Measurements from ENCODE around the gene WDR5. TPM values are rescaled to one million over a fixed set of nuclear protein-coding genes. Genes with fewer than 3 reads are reported as not detected.

The WDR5 gene
- total and polyA plus RNA-seq, 9 of the 15 experiments (the other 6 are each of a cell fraction or from before 2014, with no cell fraction given) = 3.0 to 56.8 (median 38.6) TPM

GRCh38 chr9:134187891-134188385 is 52.1 kb downstream of the WDR5 start:
- BruUV-seq (replicated peaks) = no TSS peak
- Histone ChIP-seq H3K4me1 (replicated peaks in 1 of 2; ENCODE audit: control insufficient read depth in 2 of 2, insufficient read depth in 2 of 2, low read length in 2 of 2) (peaks cover 4 to 29% of the 10 kb centered on the region in 2 experiments; a peak in 3 of 5 replicates), H3K27me3 (ENCODE audit: control insufficient read depth in 2 of 2, insufficient read depth in 2 of 2, low read length in 2 of 2) (peaks cover 5 to 43% of the 10 kb centered on the region in 2 experiments; a peak in 4 of 5 replicates), H3K4me2 (ENCODE audit: insufficient read depth, low read length) (no peak overlapping the region), H4K20me1 (replicated peaks; ENCODE audit: control insufficient read depth, insufficient read depth, low read length) (no peaks in the 10 kb centered on the region; the same call in 1 of the 2 replicates), H3K36me3 (ENCODE audit: control insufficient read depth, insufficient read depth, low read length) (no peaks in the 10 kb centered on the region), H3K4me3 (no peak overlapping the region), H3K9ac (ENCODE audit: insufficient read depth in 1 of 2, low read depth in 2 of 2, low read length in 2 of 2) (no peak overlapping the region; a peak in 1 of 4 replicates), H3K9me3 (replicated peaks; ENCODE audit: control insufficient read depth, insufficient read depth, low read depth, low read length) (no peaks in the 10 kb centered on the region), H3K9me1 (ENCODE audit: control insufficient read depth, insufficient read depth, low read length) (no peaks in the 10 kb centered on the region), H2AFZ (ENCODE audit: low read depth, low read length) (no peak overlapping the region), H3K79me2 (ENCODE audit: control insufficient read depth, insufficient read depth, low read length) (no peaks in the 10 kb centered on the region), H3K27ac (ENCODE audit: extremely low read depth, low read depth, low read length) (no peak overlapping the region)
- ATAC-seq (no peak), FAIRE-seq (no peak), DNase-seq (ENCODE audit: extremely low read depth in 1 of 4, low spot score in 3 of 4) (no peak)
- in situ Hi-C loops (cut with MboI) = no loop called here
- TF ChIP-seq ZNF165 (CRISPR knock-in tag; IDR thresholded peaks at IDR 0.05; ENCODE audit: borderline replicate concordance) (no peak), RCOR1 (IDR thresholded peaks at IDR 0.05; ENCODE audit: borderline replicate concordance in 1 of 2, low read depth in 2 of 2, low read length in 2 of 2) (0 out of 4 replicates have a peak, but pooled peaks of 1 of the 2 experiments have one; percentile 37), BCOR (IDR thresholded peaks at IDR 0.05) (peak; percentile 89), PTBP1 (IDR thresholded peaks at IDR 0.05; ENCODE audit: low read depth, low read length) (0 out of 2 replicates have a peak, but pooled peaks have one; percentile 74), KDM1A (IDR thresholded peaks at IDR 0.05) (peak; percentile 66 to 80), ELF1 (tag; IDR thresholded peaks at IDR 0.05) (no peak), RBM25 (IDR thresholded peaks at IDR 0.05; ENCODE audit: low read depth, low read length, severe bottlenecking) (peak; percentile 75), SMARCA5 (IDR thresholded peaks at IDR 0.05) (peak; percentile 63; the same call in 1 of the 2 replicates), CBX1 (IDR thresholded peaks at IDR 0.05; ENCODE audit: low read depth) (0 out of 2 replicates have a peak, but pooled peaks have one; percentile 59)
- intact Hi-C loops (cut with micrococcal nuclease) = no loop called here
- ChIA-PET CTCF (ENCODE audit: low intra/inter-chr PET ratio) (no interaction called here), POLR2A (no interaction called here)
- 32% methylated on average over 11 of the region's 12 CpGs for WGBS (ENCODE audit: insufficient coverage, low coverage, missing lambda C conversion rate)

Data from K562 (cell line).